GM19372 (cell line): ENCODE measurements around the gene RANBP10.
"Not testable (repeated sequence)": the region's sequence is repeated elsewhere in the genome, so short reads cannot be mapped to it uniquely, and the experiment has no call there.

Experiments
- ATAC-seq: cut with Tn5 transposase; IDR thresholded peaks from one replicate; pipeline ENCODE4 v1.9.1; 2021; ENCODE audit warnings: mild to moderate bottlenecking, low read depth, moderate library complexity; ENCODE audit not compliant: unreplicated experiment

RANBP10 gene

GRCh38 chr16:67719778-67720144, 86.6 kb downstream of the RANBP10 start:
- ATAC-seq, result peak; percentile 20

- peak; percentile 91 for ATAC-seq
Measured at GRCh38 chr16:67719048-67719777, 87.1 kb downstream of the RANBP10 start, which contains the start of gene GFOD2. Gene GFOD2, minus strand, starts transcription at chr16:67719316. Its CDS starts 33,601 bp downstream, at chr16:67685715.

- ATAC-seq, result no peak
Measured at GRCh38 chr16:67718668-67719047, 87.7 kb downstream of the RANBP10 start.

DNA sequence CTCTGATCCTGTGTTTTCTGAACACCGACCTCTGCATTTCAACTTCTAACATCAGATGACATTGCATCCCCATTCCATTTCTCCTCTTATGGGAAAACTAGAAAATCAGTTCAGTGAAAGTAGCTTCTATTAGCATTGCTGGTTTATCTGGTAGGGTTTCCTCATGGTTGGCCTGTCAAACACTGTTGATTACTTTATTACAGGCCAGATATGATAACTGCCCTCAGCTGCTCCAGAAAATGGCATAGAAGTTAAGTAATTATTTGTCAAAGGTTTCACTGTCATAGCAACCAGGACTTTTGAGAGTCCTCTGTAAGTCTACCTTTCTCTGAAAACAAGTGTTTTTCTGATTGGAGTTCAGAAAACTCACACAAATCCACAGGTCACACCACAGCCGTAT, 90.3 kb downstream of the RANBP10 start:
- no peak for ATAC-seq

- no peak for ATAC-seq
Measured at GRCh38 chr16:67714522-67714921, 91.8 kb downstream of the RANBP10 start.

DNA sequence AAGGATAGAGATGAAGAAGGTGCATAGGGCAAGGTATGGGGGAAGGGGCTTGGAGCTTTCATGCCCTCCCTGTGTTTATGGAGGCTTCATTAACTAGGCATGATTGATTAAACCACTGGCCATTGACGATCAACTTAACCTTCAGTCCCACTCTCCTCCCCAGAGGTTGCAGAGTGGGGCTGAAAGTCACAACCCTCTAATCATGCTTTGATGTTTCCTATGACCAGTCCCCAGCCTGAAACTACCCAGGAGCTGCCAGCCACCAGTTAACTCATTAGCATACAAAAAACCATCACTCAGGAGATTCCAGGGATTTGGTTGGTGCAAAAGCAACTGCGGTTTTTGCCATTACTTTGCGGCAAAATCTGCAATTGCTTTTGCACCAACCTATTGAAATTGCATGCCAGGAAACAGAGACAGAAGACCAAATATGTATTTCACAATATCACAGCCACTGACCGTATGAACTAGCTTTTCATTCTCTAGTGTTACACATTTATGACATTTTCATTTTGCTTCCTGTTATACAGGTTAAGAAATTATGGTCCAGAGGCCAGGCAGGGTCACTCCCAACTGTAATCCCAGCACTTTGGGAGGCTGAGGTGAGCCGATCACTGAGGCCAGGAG, 92.6 kb downstream of the RANBP10 start:
- ATAC-seq, result no peak

DNA sequence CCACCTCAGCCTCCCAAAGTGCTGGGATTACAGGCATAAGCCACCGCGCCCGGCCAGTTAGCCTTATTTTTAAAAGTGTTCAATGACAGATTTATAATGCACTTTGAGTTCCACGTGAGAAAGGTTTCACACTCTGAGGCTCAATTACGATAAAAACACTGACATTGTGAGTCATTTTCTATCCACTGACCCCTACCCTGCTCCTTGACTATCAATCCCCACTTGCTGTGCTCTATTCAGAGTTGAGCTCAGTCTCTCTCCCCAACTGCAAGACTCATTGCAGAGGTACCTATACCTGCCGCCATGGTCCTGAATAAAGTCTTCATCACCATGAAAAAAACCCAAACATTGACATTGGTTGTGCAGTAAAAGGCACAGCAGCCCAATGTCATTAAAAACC, 95.8 kb downstream of the RANBP10 start:
- no peak for ATAC-seq

GRCh38 chr16:67709050-67709449, 97.3 kb downstream of the RANBP10 start:
- ATAC-seq, result no peak

- no peak for ATAC-seq
Measured at GRCh38 chr16:67708368-67708771, 98.0 kb downstream of the RANBP10 start.

GRCh38 chr16:67707790-67708189, 98.6 kb downstream of the RANBP10 start:
- no peak for ATAC-seq

DNA sequence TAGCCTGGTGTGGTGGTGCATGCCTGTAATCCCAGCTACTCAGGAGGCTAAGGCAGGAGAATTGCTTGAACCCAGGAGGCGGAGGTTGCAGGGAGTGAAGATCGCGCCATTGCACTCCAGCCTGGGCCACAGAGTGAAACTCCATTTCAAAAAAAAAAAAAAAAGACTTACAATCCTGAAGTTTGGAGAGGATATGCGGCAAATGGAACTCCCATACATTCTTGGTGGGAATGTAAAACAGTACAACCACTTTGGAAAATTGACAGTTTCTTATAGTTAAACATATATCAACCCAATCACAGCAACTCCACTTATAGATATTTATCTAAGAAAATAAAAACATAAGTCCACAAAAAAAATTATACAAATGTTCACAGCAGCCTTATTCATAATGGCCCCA, 99.2 kb downstream of the RANBP10 start:
- no peak for ATAC-seq

DNA sequence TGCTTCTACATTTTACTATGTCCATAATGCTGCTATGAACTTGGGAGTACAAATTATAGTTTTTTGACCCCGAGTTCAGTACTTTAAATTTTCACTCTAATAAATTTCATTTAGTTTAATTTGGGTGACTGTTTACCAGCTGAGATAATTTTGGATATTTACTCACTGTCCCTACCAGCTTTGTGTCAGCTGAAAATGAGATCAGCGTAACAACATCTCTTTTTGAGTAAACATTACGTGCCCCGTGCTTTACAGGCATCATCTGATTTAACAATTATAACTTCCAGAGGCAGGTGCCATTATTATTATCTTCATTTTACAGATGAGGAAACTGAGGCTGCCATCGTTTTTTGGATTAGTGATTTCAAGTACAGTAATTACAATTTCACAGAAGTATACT, 102.2 kb downstream of the RANBP10 start:
- no peak for ATAC-seq

- no peak for ATAC-seq
Measured at GRCh38 chr16:67703626-67704025, 102.7 kb downstream of the RANBP10 start.

DNA sequence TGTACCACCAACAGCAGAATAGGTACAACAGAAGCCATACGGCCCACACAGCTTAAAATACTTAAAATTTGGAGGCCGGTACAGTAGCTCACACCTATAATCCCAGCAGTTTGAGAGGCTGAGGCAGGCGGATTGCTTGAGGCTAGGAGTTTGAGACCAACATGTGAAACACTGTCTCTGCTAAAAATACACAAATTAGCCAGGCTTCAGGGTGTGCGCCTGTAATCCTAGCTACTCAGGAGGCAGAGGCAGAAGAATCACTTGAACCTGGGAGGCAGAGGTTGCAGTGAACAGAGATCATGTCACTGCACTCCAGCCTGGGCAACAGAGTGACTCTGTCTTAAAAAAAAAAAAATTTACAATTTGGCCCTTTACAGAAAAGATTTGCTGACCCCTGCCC, 104.2 kb downstream of the RANBP10 start:
- ATAC-seq, result no peak

- ATAC-seq, result no peak
Measured at GRCh38 chr16:67701420-67701819, 104.9 kb downstream of the RANBP10 start.

GRCh38 chr16:67699265-67699664, 107.1 kb downstream of the RANBP10 start:
- ATAC-seq, result no peak

- no peak for ATAC-seq
Measured at GRCh38 chr16:67697422-67698185, 108.8 kb downstream of the RANBP10 start.

DNA sequence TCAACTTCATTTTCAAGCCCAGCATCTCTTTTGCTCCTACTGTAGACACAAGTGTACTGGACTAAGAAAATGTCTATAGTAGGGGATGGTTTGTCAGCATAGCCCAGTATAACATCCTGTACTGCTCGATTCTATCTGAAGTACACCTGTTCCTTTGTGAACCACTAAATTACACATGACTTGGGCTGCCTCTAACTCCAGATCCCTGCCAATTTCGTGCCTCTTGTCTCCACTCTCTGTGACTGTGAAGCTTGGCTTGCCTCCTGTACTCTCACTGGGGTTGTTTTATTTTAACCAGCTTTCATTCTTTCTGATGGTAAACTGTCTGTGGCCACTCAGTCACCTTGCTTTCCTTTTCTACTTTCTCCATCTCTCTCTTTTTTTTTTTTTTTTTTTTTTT, 111.7 kb downstream of the RANBP10 start:
- ATAC-seq, result no peak

DNA sequence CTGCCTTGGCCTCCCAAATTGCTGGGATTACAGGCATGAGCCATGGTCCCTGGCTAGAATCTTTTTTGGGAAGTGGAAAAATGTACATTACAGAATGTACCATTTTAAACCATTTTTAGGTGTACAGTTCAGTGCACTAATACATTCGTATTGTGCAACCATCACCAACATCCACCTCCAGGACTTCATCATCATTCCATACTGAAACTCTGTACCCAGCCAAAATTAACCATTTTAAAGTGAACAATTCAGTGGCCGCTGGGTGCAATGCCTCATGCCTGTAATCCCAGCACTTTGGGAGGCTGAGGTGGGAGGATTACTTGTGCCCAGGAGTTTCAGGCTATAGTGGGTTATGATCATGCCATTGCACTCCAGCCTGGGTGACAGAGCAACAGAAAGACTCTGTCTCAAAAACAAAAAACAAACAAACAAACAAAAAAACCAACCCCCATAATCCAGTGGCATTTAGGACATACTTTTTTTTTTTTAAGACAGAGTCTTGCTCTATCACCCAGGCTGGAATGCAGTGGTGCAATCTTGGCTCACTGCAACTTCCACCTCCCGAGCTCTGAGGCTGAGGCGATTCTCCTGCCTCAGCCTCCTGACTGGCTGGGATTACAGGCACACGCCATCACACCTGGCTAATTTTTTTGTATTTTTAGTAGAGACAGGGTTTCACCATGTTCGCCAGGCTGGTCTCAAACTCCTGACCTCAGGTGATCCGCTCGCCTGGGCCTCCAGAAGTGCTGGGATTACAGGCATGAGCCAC, 112.7 kb downstream of the RANBP10 start:
- not testable (repeated sequence) for ATAC-seq

- ATAC-seq, result no peak
Measured at GRCh38 chr16:67685388-67686112, 120.8 kb downstream of the RANBP10 start.
